ENCODE data around the gene ZC3H7B. TPM values are rescaled to one million over a fixed set of nuclear protein-coding genes. Genes with fewer than 3 reads are reported as not detected.

The ZC3H7B gene
- total RNA-seq, 1 donor from 2014 or later: 69.2 TPM

- Mint-ChIP-seq H3K9me3 (ENCODE audit: unreplicated experiment) (no peaks in the 10 kb centered on the region), H3K27me3 (ENCODE audit: unreplicated experiment) (peaks cover 2% of the 10 kb centered on the region), H3K4me1 (ENCODE audit: unreplicated experiment) (no peaks in the 10 kb centered on the region), H3K4me3 (ENCODE audit: unreplicated experiment) (no peak overlapping the region), H3K36me3 (ENCODE audit: low read depth, unreplicated experiment) (no peaks in the 10 kb centered on the region), H3K27ac (ENCODE audit: unreplicated experiment) (peak overlapping the region; percentile 34)
- TF ChIP-seq CTCF (IDR thresholded peaks at IDR 0.05; ENCODE audit: unreplicated experiment): no peak
- no peak for DNase-seq (ENCODE audit: low spot score)
Observed at GRCh38 chr22:41380993-41381328, 79.6 kb downstream of the ZC3H7B start.

- H3K27ac Mint-ChIP-seq (ENCODE audit: unreplicated experiment): peak within 1 kb of the TSS; percentile 95
- no peaks in the 10 kb centered on the region for H3K36me3 Mint-ChIP-seq (ENCODE audit: low read depth, unreplicated experiment)
- H3K9me3 Mint-ChIP-seq (ENCODE audit: unreplicated experiment): no peaks in the 10 kb centered on the region
- H3K4me1 Mint-ChIP-seq (ENCODE audit: unreplicated experiment): no peaks in the 10 kb centered on the region
- H3K4me3 Mint-ChIP-seq (ENCODE audit: unreplicated experiment): peak within 1 kb of the TSS; percentile 90
- peak; percentile 99 for DNase-seq (ENCODE audit: low spot score)
- peaks cover 2% of the 10 kb centered on the region for H3K27me3 Mint-ChIP-seq (ENCODE audit: unreplicated experiment)
- no peak for TF ChIP-seq CTCF (IDR thresholded peaks at IDR 0.05; ENCODE audit: unreplicated experiment)
Observed at GRCh38 chr22:41381329-41382097, 80.2 kb downstream of the ZC3H7B start, which contains the start of gene TEF. Gene TEF, plus strand, starts transcription at chr22:41381942. Its CDS starts 103 bp downstream, at chr22:41382045.

- Mint-ChIP-seq H3K4me3 (ENCODE audit: unreplicated experiment) (peak overlapping the region; percentile 83), H3K36me3 (ENCODE audit: low read depth, unreplicated experiment) (no peaks in the 10 kb centered on the region), H3K9me3 (ENCODE audit: unreplicated experiment) (no peaks in the 10 kb centered on the region), H3K27ac (ENCODE audit: unreplicated experiment) (no peak overlapping the region), H3K27me3 (ENCODE audit: unreplicated experiment) (peaks cover 4% of the 10 kb centered on the region), H3K4me1 (ENCODE audit: unreplicated experiment) (no peaks in the 10 kb centered on the region)
- DNase-seq (ENCODE audit: low spot score): peak; percentile 71
- TF ChIP-seq CTCF (IDR thresholded peaks at IDR 0.05; ENCODE audit: unreplicated experiment): no peak
Observed at GRCh38 chr22:41382098-41382578, 80.8 kb downstream of the ZC3H7B start.

- H3K9me3 Mint-ChIP-seq (ENCODE audit: unreplicated experiment): no peaks in the 10 kb centered on the region
- DNase-seq (ENCODE audit: low spot score): no peak
- H3K4me1 Mint-ChIP-seq (ENCODE audit: unreplicated experiment): no peaks in the 10 kb centered on the region
- H3K36me3 Mint-ChIP-seq (ENCODE audit: low read depth, unreplicated experiment): no peaks in the 10 kb centered on the region
- peaks cover 5% of the 10 kb centered on the region for H3K27me3 Mint-ChIP-seq (ENCODE audit: unreplicated experiment)
- peak overlapping the region; percentile 83 for H3K4me3 Mint-ChIP-seq (ENCODE audit: unreplicated experiment)
- no peak for TF ChIP-seq CTCF (IDR thresholded peaks at IDR 0.05; ENCODE audit: unreplicated experiment)
- H3K27ac Mint-ChIP-seq (ENCODE audit: unreplicated experiment): no peak overlapping the region
Observed at GRCh38 chr22:41382610-41383009, 81.3 kb downstream of the ZC3H7B start.

- no peak for DNase-seq (ENCODE audit: low spot score)
- no peaks in the 10 kb centered on the region for H3K4me1 Mint-ChIP-seq (ENCODE audit: unreplicated experiment)
- peaks cover 5% of the 10 kb centered on the region for H3K27me3 Mint-ChIP-seq (ENCODE audit: unreplicated experiment)
- no peaks in the 10 kb centered on the region for H3K36me3 Mint-ChIP-seq (ENCODE audit: low read depth, unreplicated experiment)
- no peaks in the 10 kb centered on the region for H3K9me3 Mint-ChIP-seq (ENCODE audit: unreplicated experiment)
- H3K4me3 Mint-ChIP-seq (ENCODE audit: unreplicated experiment): peak overlapping the region; percentile 47
- no peak for TF ChIP-seq CTCF (IDR thresholded peaks at IDR 0.05; ENCODE audit: unreplicated experiment)
- peak overlapping the region; percentile 9 for H3K27ac Mint-ChIP-seq (ENCODE audit: unreplicated experiment)
Observed at GRCh38 chr22:41383085-41383484, 81.8 kb downstream of the ZC3H7B start.

Data from endothelial cell (in vitro differentiated cells).